Measurements from ENCODE around the gene AKT3.

DNA sequence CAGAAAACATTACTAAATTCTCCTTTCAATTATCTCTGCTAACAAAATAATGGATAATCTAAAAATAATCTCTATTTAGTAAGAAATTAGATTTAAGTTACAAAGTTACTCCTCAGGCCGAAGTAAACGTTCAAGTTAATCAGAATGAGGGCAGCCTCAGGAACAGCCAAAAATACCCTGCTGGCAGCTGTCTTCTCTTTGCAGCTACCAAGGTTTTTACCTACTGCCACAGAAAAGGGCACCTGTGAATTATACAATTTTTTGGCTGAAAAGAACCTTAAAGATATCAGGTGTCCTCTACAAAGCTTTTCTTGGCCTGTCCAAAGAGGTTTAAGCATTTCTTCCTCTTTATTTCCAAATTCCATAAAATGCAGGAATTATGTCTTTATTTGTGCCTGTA, 84.4 kb downstream of the AKT3 start:
- TF ChIP-seq, protein P1, sequence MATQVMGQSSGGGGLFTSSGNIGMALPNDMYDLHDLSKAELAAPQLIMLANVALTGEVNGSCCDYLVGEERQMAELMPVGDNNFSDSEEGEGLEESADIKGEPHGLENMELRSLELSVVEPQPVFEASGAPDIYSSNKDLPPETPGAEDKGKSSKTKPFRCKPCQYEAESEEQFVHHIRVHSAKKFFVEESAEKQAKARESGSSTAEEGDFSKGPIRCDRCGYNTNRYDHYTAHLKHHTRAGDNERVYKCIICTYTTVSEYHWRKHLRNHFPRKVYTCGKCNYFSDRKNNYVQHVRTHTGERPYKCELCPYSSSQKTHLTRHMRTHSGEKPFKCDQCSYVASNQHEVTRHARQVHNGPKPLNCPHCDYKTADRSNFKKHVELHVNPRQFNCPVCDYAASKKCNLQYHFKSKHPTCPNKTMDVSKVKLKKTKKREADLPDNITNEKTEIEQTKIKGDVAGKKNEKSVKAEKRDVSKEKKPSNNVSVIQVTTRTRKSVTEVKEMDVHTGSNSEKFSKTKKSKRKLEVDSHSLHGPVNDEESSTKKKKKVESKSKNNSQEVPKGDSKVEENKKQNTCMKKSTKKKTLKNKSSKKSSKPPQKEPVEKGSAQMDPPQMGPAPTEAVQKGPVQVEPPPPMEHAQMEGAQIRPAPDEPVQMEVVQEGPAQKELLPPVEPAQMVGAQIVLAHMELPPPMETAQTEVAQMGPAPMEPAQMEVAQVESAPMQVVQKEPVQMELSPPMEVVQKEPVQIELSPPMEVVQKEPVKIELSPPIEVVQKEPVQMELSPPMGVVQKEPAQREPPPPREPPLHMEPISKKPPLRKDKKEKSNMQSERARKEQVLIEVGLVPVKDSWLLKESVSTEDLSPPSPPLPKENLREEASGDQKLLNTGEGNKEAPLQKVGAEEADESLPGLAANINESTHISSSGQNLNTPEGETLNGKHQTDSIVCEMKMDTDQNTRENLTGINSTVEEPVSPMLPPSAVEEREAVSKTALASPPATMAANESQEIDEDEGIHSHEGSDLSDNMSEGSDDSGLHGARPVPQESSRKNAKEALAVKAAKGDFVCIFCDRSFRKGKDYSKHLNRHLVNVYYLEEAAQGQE (IDR thresholded peaks at IDR 0.05; ENCODE audit: insufficient read depth in 1 of 2, low read depth in 2 of 2, low read length in 2 of 2) = no peak
- TF ChIP-seq SIN3A (IDR thresholded peaks at IDR 0.05; ENCODE audit: borderline replicate concordance, insufficient read depth, low read length) (no peak), TAF1 (IDR thresholded peaks at IDR 0.05; ENCODE audit: borderline replicate concordance, insufficient read depth, low read length) (no peak)
